Measurements from ENCODE around the gene KRTAP17-1. TPM values are rescaled to one million over a fixed set of nuclear protein-coding genes. Genes with fewer than 3 reads are reported as not detected.
"Not testable (repeated sequence)": the region's sequence is repeated elsewhere in the genome, so short reads cannot be mapped to it uniquely, and the experiment has no call there.

KRTAP17-1 gene
- total RNA-seq, 4 donors from 2014 or later, result not detected

DNA sequence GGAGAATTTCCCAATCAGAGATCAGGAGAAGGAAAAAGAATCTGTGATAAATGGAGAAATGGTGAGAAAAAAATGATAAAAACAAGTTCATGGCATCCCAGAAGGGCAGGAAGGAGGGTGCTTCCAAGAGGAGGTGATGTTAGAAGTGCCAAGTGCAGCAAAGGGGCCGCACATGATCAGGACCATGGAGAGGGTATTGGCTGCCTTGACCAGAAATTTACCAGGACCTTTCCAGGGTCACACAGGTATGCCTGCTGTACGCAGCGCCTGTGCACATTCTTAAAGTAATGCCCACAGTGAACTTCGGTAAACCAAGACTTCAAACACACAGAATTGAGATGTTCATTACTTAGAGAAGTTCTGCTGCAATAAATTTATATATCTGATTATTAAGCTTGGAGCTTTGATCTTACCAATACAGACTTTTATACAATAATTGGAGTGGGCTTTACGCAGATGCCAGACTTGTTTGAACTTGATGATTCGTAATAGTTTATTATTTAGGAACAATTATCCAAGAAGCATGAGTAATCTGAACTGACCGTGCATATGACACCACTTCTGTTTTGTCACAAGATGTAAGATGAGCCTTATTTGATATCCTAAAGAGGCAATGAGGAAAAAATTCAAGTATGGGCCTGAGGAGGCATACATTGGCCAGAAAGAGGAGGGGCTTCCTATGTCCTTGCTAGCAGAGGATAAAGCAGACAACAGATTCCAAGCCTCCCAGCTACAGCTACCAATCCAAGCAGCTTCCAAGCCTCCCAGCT lies 37.3 kb upstream of the KRTAP17-1 start:
- intact Hi-C loops (cut with DNase I), result no loop called here
- no peaks in the 10 kb centered on the region for H3K36me3 ChIP-seq
- no peaks in the 10 kb centered on the region for H3K4me1 ChIP-seq
- H3K27me3 ChIP-seq, result no peaks in the 10 kb centered on the region
- H3K9me3 ChIP-seq, result no peaks in the 10 kb centered on the region
- H3K4me3 ChIP-seq, result no peak overlapping the region
- no peak for DNase-seq (ENCODE audit: extremely low spot score)
- no peak for TF ChIP-seq EP300 (IDR thresholded peaks at IDR 0.05)
- TF ChIP-seq POLR2A (IDR thresholded peaks at IDR 0.05; ENCODE audit: low read depth), result no peak
- no peak for TF ChIP-seq POLR2AphosphoS5 (IDR thresholded peaks at IDR 0.05)
- no peak for TF ChIP-seq CTCF (IDR thresholded peaks at IDR 0.05)
- no peak overlapping the region for H3K27ac ChIP-seq (replicated peaks in 1 of 4)
- 73% methylated on average over 7 of the region's 7 CpGs for WGBS

- Histone ChIP-seq H3K27ac (replicated peaks in 1 of 4) (no peak overlapping the region), H3K4me3 (no peak overlapping the region), H3K36me3 (no peaks in the 10 kb centered on the region), H3K27me3 (no peaks in the 10 kb centered on the region), H3K9me3 (no peaks in the 10 kb centered on the region), H3K4me1 (no peaks in the 10 kb centered on the region)
- intact Hi-C loops (cut with DNase I), result no loop called here
- DNase-seq (ENCODE audit: extremely low spot score), result no peak
- WGBS, result 61% methylated on average over 2 of the region's 2 CpGs
- no peak for TF ChIP-seq POLR2A (IDR thresholded peaks at IDR 0.05; ENCODE audit: low read depth)
- no peak for TF ChIP-seq EP300 (IDR thresholded peaks at IDR 0.05)
- TF ChIP-seq POLR2AphosphoS5 (IDR thresholded peaks at IDR 0.05), result no peak
- no peak for TF ChIP-seq CTCF (IDR thresholded peaks at IDR 0.05)
Observed at GRCh38 chr17:41351177-41351576, 35.7 kb upstream of the KRTAP17-1 start.

DNA sequence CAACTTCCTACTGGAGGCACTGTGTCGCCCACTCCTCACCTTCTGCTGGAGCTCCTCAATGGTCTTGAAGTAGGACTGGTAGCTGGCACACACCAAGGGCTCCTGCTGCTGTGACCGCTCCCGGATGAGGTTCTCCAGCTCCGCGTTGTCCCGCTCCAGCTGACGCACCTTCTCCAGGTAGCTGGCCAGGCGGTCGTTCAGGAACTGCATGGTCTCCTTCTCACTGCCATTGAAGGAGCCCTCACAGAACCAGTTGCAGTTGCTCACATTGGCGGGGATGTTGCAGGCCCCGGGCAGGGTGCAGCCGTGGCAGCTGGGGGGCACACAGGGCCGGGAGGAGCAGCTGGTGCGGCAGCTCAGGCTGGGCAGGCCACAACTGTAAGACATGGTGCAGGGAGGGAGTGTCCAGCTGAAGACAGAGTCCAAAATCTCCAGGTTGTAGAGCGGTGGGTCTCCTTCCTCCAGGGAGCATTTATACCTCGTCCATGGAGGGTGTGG lies 34.9 kb upstream of the KRTAP17-1 start, which contains the start of gene KRT33A:
Gene KRT33A (minus strand): TSS at position 448 of the 498 bp plus-strand sequence. CDS start 61 bp downstream, at position 387.
- H3K9me3 ChIP-seq; intact Hi-C loops (cut with DNase I); H3K36me3 ChIP-seq; H3K4me3 ChIP-seq; H3K27me3 ChIP-seq; H3K27ac ChIP-seq (replicated peaks in 1 of 4); DNase-seq (ENCODE audit: extremely low spot score); H3K4me1 ChIP-seq: not testable (repeated sequence)
- 93% methylated on average over 16 of the region's 16 CpGs for WGBS

DNA sequence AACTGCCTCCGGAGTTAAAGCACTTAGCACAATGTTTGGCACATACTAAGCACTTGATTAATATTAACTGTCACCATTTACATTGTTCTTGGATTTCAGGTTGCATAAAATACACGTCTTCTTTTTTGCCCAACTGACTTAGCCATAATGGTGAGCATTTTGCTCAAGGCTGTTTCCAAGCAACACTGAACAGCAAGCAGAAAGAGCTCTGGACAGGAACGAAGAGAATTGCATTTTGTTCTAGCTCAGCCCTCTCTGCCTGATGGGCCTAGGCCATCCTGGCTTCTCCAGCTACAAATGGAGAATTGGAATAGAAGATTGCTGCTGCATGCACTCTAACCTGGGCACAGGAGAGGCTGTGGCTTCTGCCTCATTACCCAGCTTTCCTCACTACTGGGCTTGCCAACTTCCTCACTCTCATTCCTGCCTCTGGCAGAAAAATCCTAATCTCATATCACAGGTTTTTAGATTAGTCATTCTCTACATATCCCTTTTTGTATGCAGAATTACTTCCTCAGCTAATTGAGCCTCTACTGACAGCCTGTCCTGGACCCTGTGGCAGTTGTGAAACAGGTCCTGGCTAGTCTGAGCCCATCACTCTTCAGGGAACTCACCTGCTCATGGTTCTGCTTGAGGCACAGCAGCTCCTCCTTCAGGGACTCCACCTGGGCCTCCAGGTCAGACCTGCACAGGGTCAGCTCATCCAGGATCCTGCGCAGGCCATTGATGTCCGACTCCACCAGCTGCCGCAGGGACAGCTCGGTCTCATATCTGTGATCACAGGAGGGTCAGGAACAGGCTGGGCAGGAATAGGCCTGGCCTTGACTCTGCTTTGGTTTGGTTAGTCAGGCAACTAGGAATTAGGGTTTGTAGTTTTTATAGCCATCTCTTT lies 32.6 kb upstream of the KRTAP17-1 start:
- Histone ChIP-seq H3K9me3 (no peaks in the 10 kb centered on the region), H3K4me1 (no peaks in the 10 kb centered on the region), H3K27me3 (no peaks in the 10 kb centered on the region), H3K36me3 (no peaks in the 10 kb centered on the region), H3K4me3 (no peak overlapping the region), H3K27ac (replicated peaks in 1 of 4) (no peak overlapping the region)
- no peak for DNase-seq (ENCODE audit: extremely low spot score)
- WGBS, result 77% methylated on average over 7 of the region's 7 CpGs
- intact Hi-C loops (cut with DNase I), result no loop called here
- TF ChIP-seq CTCF (IDR thresholded peaks at IDR 0.05) (no peak), EP300 (IDR thresholded peaks at IDR 0.05) (no peak), POLR2A (IDR thresholded peaks at IDR 0.05; ENCODE audit: low read depth) (no peak), POLR2AphosphoS5 (IDR thresholded peaks at IDR 0.05) (no peak)

DNA sequence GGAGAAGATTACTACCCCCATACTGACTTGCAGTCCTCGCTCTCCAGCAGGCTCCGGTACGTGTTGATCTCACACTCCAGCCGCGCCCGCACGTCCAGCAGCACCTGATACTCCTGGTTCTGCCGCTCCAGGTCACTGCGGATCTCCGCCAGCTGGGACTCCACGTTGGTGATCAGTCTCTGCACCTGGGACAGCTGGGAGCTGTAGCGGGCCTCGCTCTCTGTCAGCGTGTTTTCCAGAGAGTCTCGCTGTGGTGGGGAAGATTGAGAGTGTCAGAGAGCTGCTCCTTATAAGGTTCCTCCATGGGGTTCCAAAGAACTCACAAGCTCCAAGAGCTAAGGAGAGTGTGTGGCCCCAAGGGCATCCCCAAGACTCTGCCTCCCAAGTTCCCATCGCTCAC lies 30.9 kb upstream of the KRTAP17-1 start:
- WGBS, result 72% methylated on average over 16 of the region's 16 CpGs
- H3K27ac ChIP-seq (replicated peaks in 1 of 4); H3K4me1 ChIP-seq; intact Hi-C loops (cut with DNase I); H3K4me3 ChIP-seq; H3K27me3 ChIP-seq; H3K36me3 ChIP-seq; H3K9me3 ChIP-seq; DNase-seq (ENCODE audit: extremely low spot score): not testable (repeated sequence)
